Spinal cord (tissue), 10 donors: ENCODE measurements around the gene MDFIC. TPM values are rescaled to one million over a fixed set of nuclear protein-coding genes. Genes with fewer than 3 reads are reported as not detected.
A peak's percentile ranks its signal among the peaks of the same experiment; 100 is the strongest.

ENCODE experiments used
- DNase-seq, 6 donors: peaks; one replicate each; pipeline versions ENCODE4 v3.0.0 to v3.0.0-alpha.2; 2013 to 2015; ENCODE audit warnings: low spot score in 6 of 6, low read depth in 4 of 6
- H3K27ac ChIP-seq: one replicate; pipeline ENCODE4 v1.5.1; 2013; ENCODE audit warnings: low read depth, low read length, control low read depth
- H3K27me3 ChIP-seq: one replicate; pipeline ENCODE4 v1.6.1; 2013; ENCODE audit warnings: low read length; ENCODE audit not compliant: control insufficient read depth, insufficient read depth
- H3K36me3 ChIP-seq: one replicate; pipeline ENCODE4 v1.6.1; 2013; ENCODE audit warnings: low read length; ENCODE audit not compliant: control insufficient read depth, insufficient read depth
- H3K4me1 ChIP-seq: one replicate; pipeline ENCODE4 v1.6.1; 2013; ENCODE audit warnings: low read length; ENCODE audit not compliant: control insufficient read depth, insufficient read depth
- H3K4me3 ChIP-seq: one replicate; pipeline ENCODE4 v1.5.1; 2013; ENCODE audit warnings: low read depth, low read length, control low read depth
- H3K9me3 ChIP-seq: one replicate; pipeline ENCODE4 v1.6.1; 2013; ENCODE audit warnings: low read length; ENCODE audit not compliant: control insufficient read depth, insufficient read depth
- WGBS: methylation state at CpG from one replicate; pipeline ENCODE4 v1.1.5; 2013; ENCODE audit warnings: missing lambda C conversion rate; ENCODE audit not compliant: insufficient coverage; 5-methylcytosine and 5-hydroxymethylcytosine counted together
- polyA plus RNA-seq, 2 donors: library from polyadenylated mRNA; unstranded; fragments of 120-200 nt; gene quantifications; one replicate each; pipeline ENCODE4 v1.2.1, GENCODE V29; 2013; ENCODE audit not compliant: insufficient read length in 2 of 2
- total RNA-seq, 2 donors: library from RNA; depleted of rRNA in 1 of 2; stranded (reverse); fragments of 120-200 nt in 1 of 2; fragments of >200 nt in 1 of 2; gene quantifications; one replicate each; pipeline versions ENCODE4 v1.2.3 to v1.2.4, GENCODE V29; 2013 to 2014
- donor health status: healthy.

MDFIC gene
- total and polyA plus RNA-seq, 4 donors: 16.9 to 94.8 (median 28.2) TPM

GRCh38 chr7:114932991-114933390 is 11.1 kb downstream of the MDFIC start:
- WGBS: 90% methylated on average over 5 of the region's 5 CpGs
- Histone ChIP-seq H3K36me3 (no peaks in the 10 kb centered on the region), H3K4me1 (no peaks in the 10 kb centered on the region), H3K27me3 (no peaks in the 10 kb centered on the region), H3K9me3 (no peaks in the 10 kb centered on the region), H3K4me3 (no peak overlapping the region), H3K27ac (no peak overlapping the region)
- DNase-seq: no peak

- WGBS: 70% methylated on average over 2 of the region's 5 CpGs
Observed at GRCh38 chr7:114933658-114934057, 11.8 kb downstream of the MDFIC start.

GRCh38 chr7:114934086-114934485 is 12.2 kb downstream of the MDFIC start:
- Histone ChIP-seq H3K4me1 (no peaks in the 10 kb centered on the region), H3K27me3 (no peaks in the 10 kb centered on the region), H3K27ac (no peak overlapping the region), H3K36me3 (no peaks in the 10 kb centered on the region), H3K9me3 (no peaks in the 10 kb centered on the region), H3K4me3 (no peak overlapping the region)
- no peak for DNase-seq
- WGBS: no CpG with 5 or more reads among the region's 1 CpG

More at GRCh38 chr7:114933658-114934057, 11.8 kb downstream of the MDFIC start:
- Histone ChIP-seq H3K36me3 (no peaks in the 10 kb centered on the region), H3K27ac (no peak overlapping the region), H3K4me3 (no peak overlapping the region), H3K4me1 (no peaks in the 10 kb centered on the region), H3K9me3 (no peaks in the 10 kb centered on the region), H3K27me3 (no peaks in the 10 kb centered on the region)
- DNase-seq: no peak

GRCh38 chr7:114934713-114935112 is 12.8 kb downstream of the MDFIC start:
- no peaks in the 10 kb centered on the region for H3K36me3 ChIP-seq
- no peaks in the 10 kb centered on the region for H3K9me3 ChIP-seq
- no peak overlapping the region for H3K4me3 ChIP-seq
- no peak overlapping the region for H3K27ac ChIP-seq
- H3K4me1 ChIP-seq: no peaks in the 10 kb centered on the region
- no peak for DNase-seq
- no peaks in the 10 kb centered on the region for H3K27me3 ChIP-seq

- Histone ChIP-seq H3K36me3 (no peaks in the 10 kb centered on the region), H3K4me1 (no peaks in the 10 kb centered on the region), H3K27me3 (no peaks in the 10 kb centered on the region), H3K4me3 (no peak overlapping the region), H3K9me3 (no peaks in the 10 kb centered on the region), H3K27ac (no peak overlapping the region)
- no peak for DNase-seq
- 90% methylated on average over 2 of the region's 2 CpGs for WGBS
Observed at GRCh38 chr7:114936471-114936870, 14.6 kb downstream of the MDFIC start.

- H3K36me3 ChIP-seq: no peaks in the 10 kb centered on the region
- no peak overlapping the region for H3K27ac ChIP-seq
- no peaks in the 10 kb centered on the region for H3K27me3 ChIP-seq
- H3K9me3 ChIP-seq: no peaks in the 10 kb centered on the region
- WGBS: no CpG with 5 or more reads among the region's 1 CpG
- no peak overlapping the region for H3K4me3 ChIP-seq
- H3K4me1 ChIP-seq: no peaks in the 10 kb centered on the region
- DNase-seq: peak in 1 of 6 donors; percentile 50
Observed at GRCh38 chr7:114937446-114937845, 15.6 kb downstream of the MDFIC start.

- Histone ChIP-seq H3K27me3 (no peaks in the 10 kb centered on the region), H3K36me3 (no peaks in the 10 kb centered on the region), H3K27ac (no peak overlapping the region), H3K4me3 (no peak overlapping the region), H3K9me3 (no peaks in the 10 kb centered on the region), H3K4me1 (no peaks in the 10 kb centered on the region)
- no peak for DNase-seq
Observed at GRCh38 chr7:114938785-114939184, 16.9 kb downstream of the MDFIC start.

- 60% methylated on average over 1 of the region's 3 CpGs for WGBS
- Histone ChIP-seq H3K36me3 (no peaks in the 10 kb centered on the region), H3K4me3 (no peak overlapping the region), H3K27me3 (no peaks in the 10 kb centered on the region), H3K4me1 (peaks cover 1% of the 10 kb centered on the region), H3K9me3 (no peaks in the 10 kb centered on the region), H3K27ac (no peak overlapping the region)
- peak in 1 of 6 donors; percentile 8 for DNase-seq
Observed at GRCh38 chr7:114939484-114940097, 17.7 kb downstream of the MDFIC start.

GRCh38 chr7:114940220-114940619 is 18.3 kb downstream of the MDFIC start:
- H3K27me3 ChIP-seq: no peaks in the 10 kb centered on the region
- WGBS: 100% methylated on average over 1 of the region's 3 CpGs
- H3K4me1 ChIP-seq: peaks cover 6% of the 10 kb centered on the region
- H3K4me3 ChIP-seq: no peak overlapping the region
- no peak for DNase-seq
- H3K36me3 ChIP-seq: no peaks in the 10 kb centered on the region
- no peaks in the 10 kb centered on the region for H3K9me3 ChIP-seq
- H3K27ac ChIP-seq: no peak overlapping the region

GRCh38 chr7:114941692-114942091 is 19.8 kb downstream of the MDFIC start:
- H3K27ac ChIP-seq: no peak overlapping the region
- no peaks in the 10 kb centered on the region for H3K9me3 ChIP-seq
- no peaks in the 10 kb centered on the region for H3K36me3 ChIP-seq
- 91% methylated on average over 5 of the region's 5 CpGs for WGBS
- DNase-seq: no peak
- no peak overlapping the region for H3K4me3 ChIP-seq
- H3K27me3 ChIP-seq: no peaks in the 10 kb centered on the region
- peaks cover 6% of the 10 kb centered on the region for H3K4me1 ChIP-seq
